HepG2 (cell line): Measurements from ENCODE around the gene CCNB1IP1. TPM values are rescaled to one million over a fixed set of nuclear protein-coding genes. Genes with fewer than 3 reads are reported as not detected.
A peak's percentile ranks its signal among the peaks of the same experiment; 100 is the strongest.

Experiments
- ATAC-seq: fragments of 200-7000 bp; cut with Tn5 transposase; 3 replicates; pipeline ENCODE4 v1.9.1; 2020; ENCODE audit warnings: mild to moderate bottlenecking, moderate library complexity
- BruUV-seq: library from RNA; stranded (reverse); fragments of 400-500 nt; replicated peaks from 2 replicates; lab custom pipeline; 2021; lab: Mats Ljungman, UMichigan
- CTCF ChIA-PET: fragments of 300-600 bp; formaldehyde crosslinking; extraction: SDS; loops from one replicate; lab custom pipeline; 2021; ENCODE audit warnings: low total read pairs, inconsistent platforms, low intra/inter-chr PET ratio; lab: Yijun Ruan, JAX
- POLR2A ChIA-PET: fragments of 350-600 bp; sonication (Branson Sonifier 250); formaldehyde crosslinking; loops from one replicate; lab custom pipeline; 2020; ENCODE audit warnings: antibody characterized with exemption, inconsistent platforms; lab: Yijun Ruan, JAX
- DNase-seq: peaks from one replicate; pipeline ENCODE4 v3.0.0-alpha.2; 2015; ENCODE audit warnings: low spot score
- FAIRE-seq: peaks from 3 replicates; lab custom pipeline; 2011; peaks lifted over from hg19 to GRCh38; lab: Jason Lieb, UNC
- H2AFZ ChIP-seq: one replicate; pipeline ENCODE4 v1.6.1; 2011; ENCODE audit warnings: low read length, inconsistent platforms
- H3K27ac ChIP-seq: fragments of 300-600 bp; 3 replicates; pipeline ENCODE4 v1.8.0; 2011; ENCODE audit warnings: mixed run types, mild to moderate bottlenecking, mixed read lengths, low read length, inconsistent platforms; ENCODE audit not compliant: insufficient read depth; ENCODE audit errors: extremely low read length
- H3K27me3 ChIP-seq, 2 experiments: fragments of 200-600 bp in 1 of 2; 2 replicates in 1 of 2; 3 replicates in 1 of 2; pipeline versions ENCODE4 v1.6.0 to v1.8.0; 2011; ENCODE audit warnings: low read length in 2 of 2, mild to moderate bottlenecking in 2 of 2, moderate library complexity in 2 of 2, inconsistent platforms in 1 of 2; ENCODE audit not compliant: insufficient read depth in 2 of 2, control insufficient read depth in 1 of 2
- H3K36me3 ChIP-seq, 2 experiments: fragments of 200-600 bp in 1 of 2; replicated peaks in 1 of 2; 2 replicates in 1 of 2; 3 replicates in 1 of 2; pipeline versions ENCODE4 v1.5.1 to v1.8.0; 2011; ENCODE audit warnings: low read length in 2 of 2, inconsistent platforms in 1 of 2; ENCODE audit not compliant: insufficient read depth in 2 of 2, control insufficient read depth in 1 of 2
- H3K4me1 ChIP-seq: 2 replicates; pipeline ENCODE4 v1.5.1; 2012; ENCODE audit warnings: low read length, inconsistent platforms; ENCODE audit not compliant: insufficient read depth
- H3K4me2 ChIP-seq: 2 replicates; pipeline ENCODE4 v1.6.0; 2011; ENCODE audit warnings: low read depth, low read length, inconsistent platforms
- H3K4me3 ChIP-seq, 3 experiments: fragments of 200-600 bp in 1 of 3; sonication (generic), shearing (Covaris generic) in 1 of 3; replicated peaks in 1 of 3; 2 replicates each; pipeline ENCODE4 v1.5.1; 2011 to 2016; ENCODE audit warnings: low read length in 3 of 3, inconsistent platforms in 2 of 3, low read depth in 2 of 3, mild to moderate bottlenecking in 2 of 3, control low read depth in 1 of 3, mixed read lengths in 1 of 3; ENCODE audit not compliant: insufficient read depth in 1 of 3
- H3K79me2 ChIP-seq: one replicate; pipeline ENCODE4 v1.6.1; 2011; ENCODE audit warnings: low read length, inconsistent platforms; ENCODE audit not compliant: insufficient read depth
- H3K9ac ChIP-seq: 2 replicates; pipeline ENCODE4 v1.6.0; 2011; ENCODE audit warnings: mild to moderate bottlenecking, low read depth, low read length, inconsistent platforms; ENCODE audit not compliant: insufficient read depth
- H3K9me3 ChIP-seq: 2 replicates; pipeline ENCODE4 v1.5.1; 2012; ENCODE audit warnings: mild to moderate bottlenecking, low read length
- H4K20me1 ChIP-seq: 2 replicates; pipeline ENCODE4 v1.6.0; 2011; ENCODE audit warnings: inconsistent platforms, mild to moderate bottlenecking, low read length, moderate library complexity; ENCODE audit not compliant: insufficient read depth
- CCDC6 ChIP-seq: sonication (generic); formaldehyde crosslinking; IDR thresholded peaks from 2 replicates; pipeline ENCODE4 v1.8.1; 2022; ENCODE audit warnings: mild to moderate bottlenecking, missing genetic modification reagents, moderate library complexity
- GFI1 ChIP-seq: sonication (generic); formaldehyde crosslinking; IDR thresholded peaks from 2 replicates; pipeline ENCODE4 v1.5.0; 2020; ENCODE audit warnings: missing genetic modification reagents, mild to moderate bottlenecking, borderline replicate concordance
- GTF2F1 ChIP-seq: fragments of 150-350 bp; IDR thresholded peaks from 2 replicates; pipeline ENCODE4 v1.6.1; 2014; ENCODE audit warnings: low read length
- HOMEZ ChIP-seq: IDR thresholded peaks from 2 replicates; pipeline ENCODE4 v1.6.1; 2016; ENCODE audit warnings: low read depth
- MXI1 ChIP-seq: IDR thresholded peaks from 3 replicates; pipeline ENCODE4 v1.6.1; 2012; ENCODE audit warnings: low read depth, low read length, inconsistent platforms, borderline replicate concordance
- PHF21A ChIP-seq: sonication (generic); formaldehyde crosslinking; IDR thresholded peaks from 2 replicates; pipeline ENCODE4 v1.5.0; 2020; ENCODE audit warnings: mild to moderate bottlenecking, missing genetic modification reagents
- ZFP82 ChIP-seq: sonication (generic); formaldehyde crosslinking; IDR thresholded peaks from 2 replicates; pipeline ENCODE4 v1.5.1; 2020; ENCODE audit warnings: mild to moderate bottlenecking, missing genetic modification reagents, borderline replicate concordance
- ZNF431 ChIP-seq: sonication (generic); formaldehyde crosslinking; IDR thresholded peaks from 2 replicates; pipeline ENCODE4 v1.9.0; 2022; ENCODE audit warnings: missing genetic modification reagents, low read depth, mild to moderate bottlenecking, borderline replicate concordance
- ZNF652 ChIP-seq: IDR thresholded peaks from 2 replicates; pipeline ENCODE4 v1.6.1; 2016; ENCODE audit warnings: low read depth, borderline replicate concordance
- ZNF788 ChIP-seq: sonication (generic); formaldehyde crosslinking; IDR thresholded peaks from 2 replicates; pipeline ENCODE4 v1.5.0; 2020; ENCODE audit warnings: mild to moderate bottlenecking, missing genetic modification reagents, borderline replicate concordance
- WGBS: methylation state at CpG from one replicate; pipeline ENCODE4 v1.1.6; 2017; ENCODE audit warnings: low lambda C conversion rate; 5-methylcytosine and 5-hydroxymethylcytosine counted together
- in situ Hi-C: cut with HindIII; loops from 2 replicates; pipeline ENCODE4 v1.10.0; 2017; ENCODE audit warnings: low pct_unique_long_range_greater_than_20kb; ENCODE audit not compliant: extremely low pct_ligation_motif_present
- intact Hi-C: fragments of 100-400 bp; cut with micrococcal nuclease; formaldehyde crosslinking; loops from one replicate; pipeline ENCODE4 v1.10.0; 2022; ENCODE audit not compliant: unreplicated experiment
- polyA plus RNA-seq, 8 experiments: library from polyadenylated mRNA; depleted of rRNA in 3 of 8; stranded (reverse) in 7 of 8; unstranded in 1 of 8; fragments of >200 nt; fragmentation: Illumina TruSeq in 4 of 8; extraction: Trizol in 4 of 8; gene quantifications; 2 replicates each; pipeline versions ENCODE4 v1.2.1 to v1.2.3, GENCODE V29; 2011 to 2016; ENCODE audit warnings: low read depth in 4 of 8, missing spikeins in 1 of 8, mixed read lengths in 1 of 8; ENCODE audit not compliant: insufficient read depth in 1 of 8
- total RNA-seq, 5 experiments: library from RNA; depleted of rRNA; stranded (reverse); fragments of >200 nt; fragmentation: Illumina TruSeq; extraction: Trizol; gene quantifications; 2 replicates each; pipeline ENCODE4 v1.2.3, GENCODE V29; 2016; ENCODE audit warnings: low read depth in 1 of 5
- TF ChIP-seq, protein P1 (sequence below): sonication (generic); formaldehyde crosslinking; IDR thresholded peaks from 2 replicates; pipeline ENCODE4 v1.4.0; 2020; ENCODE audit warnings: missing genetic modification reagents, borderline replicate concordance
- TF ChIP-seq, protein P2 (sequence below): IDR thresholded peaks from 2 replicates; pipeline ENCODE4 v1.6.1; 2016; ENCODE audit warnings: control low read depth
- TF ChIP-seq, protein P3 (sequence below): IDR thresholded peaks from 2 replicates; pipeline ENCODE4 v1.6.1; 2016; ENCODE audit warnings: low read depth, borderline replicate concordance
- TF ChIP-seq, protein P4 (sequence below): sonication (generic); formaldehyde crosslinking; conservative IDR thresholded peaks from 2 replicates; pipeline ENCODE4 v1.8.0; 2022; ENCODE audit warnings: mild to moderate bottlenecking, moderate library complexity, missing genetic modification reagents

CCNB1IP1 gene
- total and polyA plus RNA-seq, 2 of the 13 experiments (the other 11 are each of a cell fraction or from before 2014, with no cell fraction given) = 98.3 to 125 TPM

- ATAC-seq = peak; percentile 93
- BruUV-seq = TSS peak; percentile 80
- ChIA-PET CTCF (interaction anchor here (1.4 kb wide), 1 partner anchor 22 kb away, joined by 4 read pairs; no protein-coding TSS in a partner anchor), POLR2A (interaction anchor here (1.3 kb wide), 1 partner anchor 38 kb away, joined by 4 read pairs; the partner anchor contains the start of gene PARP2)
- Histone ChIP-seq H3K9me3 (no peaks in the 10 kb centered on the region), H3K79me2 (peaks cover 25% of the 10 kb centered on the region), H3K4me3 (peak within 1 kb of the TSS; percentile 70 to 85 (median 77)), H3K4me1 (peaks cover 26% of the 10 kb centered on the region), H3K9ac (peak within 1 kb of the TSS; percentile 78), H3K27ac (peak within 1 kb of the TSS; percentile 16), H3K36me3 (peaks cover 7 to 13% of the 10 kb centered on the region in 2 experiments), H3K27me3 (no peaks in the 10 kb centered on the region; a peak in 1 of 5 replicates), H4K20me1 (no peaks in the 10 kb centered on the region), H2AFZ (peak within 1 kb of the TSS; percentile 96), H3K4me2 (peak within 1 kb of the TSS; percentile 73)
- FAIRE-seq = peak; percentile 76
- in situ Hi-C loops (no loop called here), intact Hi-C loops (no loop called here)
- WGBS = 1% methylated on average over 27 of the region's 27 CpGs
- peak; percentile 85 for DNase-seq
- TF ChIP-seq ZFP82 (CRISPR knock-in tag) (no peak), PHF21A (CRISPR knock-in tag) (peak; percentile 55; the same call in 1 of the 2 replicates), CCDC6 (peak; percentile 46; the same call in 1 of the 2 replicates), GTF2F1 (no peak), MXI1 (peak; percentile 58; the same call in 1 of the 3 replicates), HOMEZ (CRISPR knock-in tag) (peak; percentile 97), GFI1 (CRISPR knock-in tag) (peak; percentile 59; the same call in 1 of the 2 replicates), ZNF652 (CRISPR knock-in tag) (peak; percentile 98), ZNF788 (peak; percentile 25; the same call in 1 of the 2 replicates), ZNF431 (0 out of 2 replicates have a peak, but pooled peaks have one; percentile 35)
- TF ChIP-seq, protein P1, sequence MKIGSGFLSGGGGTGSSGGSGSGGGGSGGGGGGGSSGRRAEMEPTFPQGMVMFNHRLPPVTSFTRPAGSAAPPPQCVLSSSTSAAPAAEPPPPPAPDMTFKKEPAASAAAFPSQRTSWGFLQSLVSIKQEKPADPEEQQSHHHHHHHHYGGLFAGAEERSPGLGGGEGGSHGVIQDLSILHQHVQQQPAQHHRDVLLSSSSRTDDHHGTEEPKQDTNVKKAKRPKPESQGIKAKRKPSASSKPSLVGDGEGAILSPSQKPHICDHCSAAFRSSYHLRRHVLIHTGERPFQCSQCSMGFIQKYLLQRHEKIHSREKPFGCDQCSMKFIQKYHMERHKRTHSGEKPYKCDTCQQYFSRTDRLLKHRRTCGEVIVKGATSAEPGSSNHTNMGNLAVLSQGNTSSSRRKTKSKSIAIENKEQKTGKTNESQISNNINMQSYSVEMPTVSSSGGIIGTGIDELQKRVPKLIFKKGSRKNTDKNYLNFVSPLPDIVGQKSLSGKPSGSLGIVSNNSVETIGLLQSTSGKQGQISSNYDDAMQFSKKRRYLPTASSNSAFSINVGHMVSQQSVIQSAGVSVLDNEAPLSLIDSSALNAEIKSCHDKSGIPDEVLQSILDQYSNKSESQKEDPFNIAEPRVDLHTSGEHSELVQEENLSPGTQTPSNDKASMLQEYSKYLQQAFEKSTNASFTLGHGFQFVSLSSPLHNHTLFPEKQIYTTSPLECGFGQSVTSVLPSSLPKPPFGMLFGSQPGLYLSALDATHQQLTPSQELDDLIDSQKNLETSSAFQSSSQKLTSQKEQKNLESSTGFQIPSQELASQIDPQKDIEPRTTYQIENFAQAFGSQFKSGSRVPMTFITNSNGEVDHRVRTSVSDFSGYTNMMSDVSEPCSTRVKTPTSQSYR = peak; percentile 96
- TF ChIP-seq, protein P2, sequence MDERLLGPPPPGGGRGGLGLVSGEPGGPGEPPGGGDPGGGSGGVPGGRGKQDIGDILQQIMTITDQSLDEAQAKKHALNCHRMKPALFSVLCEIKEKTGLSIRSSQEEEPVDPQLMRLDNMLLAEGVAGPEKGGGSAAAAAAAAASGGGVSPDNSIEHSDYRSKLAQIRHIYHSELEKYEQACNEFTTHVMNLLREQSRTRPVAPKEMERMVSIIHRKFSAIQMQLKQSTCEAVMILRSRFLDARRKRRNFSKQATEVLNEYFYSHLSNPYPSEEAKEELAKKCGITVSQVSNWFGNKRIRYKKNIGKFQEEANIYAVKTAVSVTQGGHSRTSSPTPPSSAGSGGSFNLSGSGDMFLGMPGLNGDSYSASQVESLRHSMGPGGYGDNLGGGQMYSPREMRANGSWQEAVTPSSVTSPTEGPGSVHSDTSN = no peak
- TF ChIP-seq, protein P3, sequence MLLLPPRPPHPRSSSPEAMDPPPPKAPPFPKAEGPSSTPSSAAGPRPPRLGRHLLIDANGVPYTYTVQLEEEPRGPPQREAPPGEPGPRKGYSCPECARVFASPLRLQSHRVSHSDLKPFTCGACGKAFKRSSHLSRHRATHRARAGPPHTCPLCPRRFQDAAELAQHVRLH = peak; percentile 64; the same call in 1 of the 2 replicates
- TF ChIP-seq, protein P4, sequence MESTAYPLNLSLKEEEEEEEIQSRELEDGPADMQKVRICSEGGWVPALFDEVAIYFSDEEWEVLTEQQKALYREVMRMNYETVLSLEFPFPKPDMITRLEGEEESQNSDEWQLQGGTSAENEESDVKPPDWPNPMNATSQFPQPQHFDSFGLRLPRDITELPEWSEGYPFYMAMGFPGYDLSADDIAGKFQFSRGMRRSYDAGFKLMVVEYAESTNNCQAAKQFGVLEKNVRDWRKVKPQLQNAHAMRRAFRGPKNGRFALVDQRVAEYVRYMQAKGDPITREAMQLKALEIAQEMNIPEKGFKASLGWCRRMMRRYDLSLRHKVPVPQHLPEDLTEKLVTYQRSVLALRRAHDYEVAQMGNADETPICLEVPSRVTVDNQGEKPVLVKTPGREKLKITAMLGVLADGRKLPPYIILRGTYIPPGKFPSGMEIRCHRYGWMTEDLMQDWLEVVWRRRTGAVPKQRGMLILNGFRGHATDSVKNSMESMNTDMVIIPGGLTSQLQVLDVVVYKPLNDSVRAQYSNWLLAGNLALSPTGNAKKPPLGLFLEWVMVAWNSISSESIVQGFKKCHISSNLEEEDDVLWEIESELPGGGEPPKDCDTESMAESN (CRISPR knock-in tag) = peak; percentile 55; the same call in 1 of the 2 replicates
These were observed 27.6 kb downstream of the CCNB1IP1 start, which contains the start of gene TTC5 for GRCh38 chr14:20305265-20306078. Gene TTC5, minus strand, starts transcription at chr14:20305951. Its CDS starts 14 bp downstream, at chr14:20305937.
